GM12864 (cell line): ENCODE results near the gene METRN.

Experiments used
- DNase-seq: peaks from one replicate; pipeline ENCODE4 v3.0.0-alpha.2; 2011; ENCODE audit warnings: low read depth
- H3K4me3 ChIP-seq: 2 replicates; pipeline ENCODE4 v1.5.1; 2011; ENCODE audit warnings: mild to moderate bottlenecking, low read depth, low read length, control low read depth
- TF ChIP-seq, protein P1 (sequence below): IDR thresholded peaks from 2 replicates; pipeline ENCODE4 v1.5.1; 2011; ENCODE audit warnings: low read depth, mild to moderate bottlenecking, moderate library complexity, low read length, control low read depth, inconsistent platforms; ENCODE audit errors: missing control alignments

METRN gene

DNA sequence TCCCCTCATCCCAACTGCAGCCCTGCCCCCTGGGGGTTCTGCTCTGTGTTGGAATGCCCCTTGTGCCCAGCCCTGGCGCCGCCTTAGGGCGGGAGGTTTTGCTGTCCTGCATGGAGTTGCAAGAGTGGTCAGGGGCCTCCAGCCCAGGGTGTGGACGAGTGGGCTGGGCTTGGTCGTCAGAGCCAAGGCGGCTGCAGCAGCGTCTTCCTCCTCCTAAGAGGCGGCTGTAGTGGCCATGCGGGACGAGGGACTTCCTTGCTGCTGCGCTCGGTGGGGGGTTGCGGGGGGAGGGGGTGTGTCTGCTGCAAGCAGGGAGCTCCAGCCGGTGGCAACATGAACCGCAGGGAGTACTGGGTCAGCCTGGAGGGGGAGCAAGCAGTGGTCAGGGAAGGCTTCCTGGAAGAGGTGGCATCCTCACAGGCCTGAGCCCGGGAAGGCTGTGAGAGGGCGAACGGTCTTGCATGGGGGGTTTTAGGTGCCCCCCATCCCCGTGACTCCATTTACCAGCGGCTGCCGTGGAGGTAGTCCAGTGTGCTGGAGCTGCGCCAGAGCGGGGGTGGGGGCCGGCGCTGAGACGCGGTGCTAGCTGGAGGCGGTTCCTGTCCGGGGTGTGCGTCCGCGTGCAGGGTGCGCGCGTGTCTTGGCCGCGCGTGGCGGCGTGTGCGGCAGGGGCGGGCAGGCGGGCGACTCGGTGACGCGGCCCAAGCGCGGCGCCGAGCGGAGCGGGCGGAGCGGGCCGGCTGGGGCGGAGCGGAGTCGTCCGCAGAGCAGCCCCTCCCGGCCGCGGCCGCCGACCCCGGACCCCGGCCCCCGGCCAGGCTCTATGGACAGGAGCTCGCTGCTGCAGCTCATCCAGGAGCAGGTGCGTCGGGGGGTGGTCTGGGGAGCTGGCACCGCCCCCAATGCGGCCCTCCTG, 39.7 kb upstream of the METRN start, which contains the start of gene RHBDL1:
RHBDL1 (plus strand) TSS at position 704 of the 916 bp plus-strand sequence; CDS start at position 824, 120 bp downstream.
- DNase-seq, result no peak
- H3K4me3 ChIP-seq, result no peak within 1 kb of the TSS
- TF ChIP-seq, protein P1, sequence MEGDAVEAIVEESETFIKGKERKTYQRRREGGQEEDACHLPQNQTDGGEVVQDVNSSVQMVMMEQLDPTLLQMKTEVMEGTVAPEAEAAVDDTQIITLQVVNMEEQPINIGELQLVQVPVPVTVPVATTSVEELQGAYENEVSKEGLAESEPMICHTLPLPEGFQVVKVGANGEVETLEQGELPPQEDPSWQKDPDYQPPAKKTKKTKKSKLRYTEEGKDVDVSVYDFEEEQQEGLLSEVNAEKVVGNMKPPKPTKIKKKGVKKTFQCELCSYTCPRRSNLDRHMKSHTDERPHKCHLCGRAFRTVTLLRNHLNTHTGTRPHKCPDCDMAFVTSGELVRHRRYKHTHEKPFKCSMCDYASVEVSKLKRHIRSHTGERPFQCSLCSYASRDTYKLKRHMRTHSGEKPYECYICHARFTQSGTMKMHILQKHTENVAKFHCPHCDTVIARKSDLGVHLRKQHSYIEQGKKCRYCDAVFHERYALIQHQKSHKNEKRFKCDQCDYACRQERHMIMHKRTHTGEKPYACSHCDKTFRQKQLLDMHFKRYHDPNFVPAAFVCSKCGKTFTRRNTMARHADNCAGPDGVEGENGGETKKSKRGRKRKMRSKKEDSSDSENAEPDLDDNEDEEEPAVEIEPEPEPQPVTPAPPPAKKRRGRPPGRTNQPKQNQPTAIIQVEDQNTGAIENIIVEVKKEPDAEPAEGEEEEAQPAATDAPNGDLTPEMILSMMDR, result no peak

DNA sequence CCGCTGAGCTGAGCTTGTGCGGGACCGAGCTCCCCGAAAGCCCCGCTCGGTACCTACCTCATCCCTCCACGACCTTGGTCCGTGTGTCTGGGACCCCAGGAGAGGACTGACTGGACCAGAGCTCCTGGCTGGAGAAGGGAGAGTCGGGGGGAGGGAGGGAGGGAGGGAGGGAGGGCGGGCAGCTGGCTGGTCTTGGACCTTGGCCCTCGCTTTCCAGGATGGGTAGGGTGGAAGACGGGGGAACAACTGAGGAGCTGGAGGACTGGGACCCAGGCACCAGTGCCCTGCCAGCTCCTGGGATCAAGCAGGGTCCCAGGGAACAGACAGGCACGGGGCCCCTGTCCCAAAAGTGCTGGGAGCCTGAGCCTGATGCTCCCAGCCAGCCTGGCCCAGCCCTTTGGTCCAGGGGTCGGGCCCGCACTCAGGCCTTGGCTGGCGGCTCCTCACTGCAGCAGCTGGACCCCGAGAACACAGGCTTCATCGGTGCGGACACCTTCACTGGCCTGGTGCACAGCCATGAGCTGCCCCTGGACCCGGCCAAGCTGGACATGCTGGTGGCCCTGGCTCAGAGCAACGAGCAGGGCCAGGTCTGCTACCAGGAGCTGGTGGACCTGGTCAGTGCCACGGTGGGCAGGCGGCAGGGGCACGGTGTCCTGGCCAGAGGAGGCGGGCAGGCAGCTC, 38.9 kb upstream of the METRN start:
- TF ChIP-seq, protein P1, result no peak

GRCh38 chr16:676565-676902, 38.4 kb upstream of the METRN start:
- H3K4me3 ChIP-seq, result no peak overlapping the region

More for the DNA sequence above, 38.9 kb upstream of the METRN start:
- no peak for DNase-seq
- no peak overlapping the region for H3K4me3 ChIP-seq

DNA sequence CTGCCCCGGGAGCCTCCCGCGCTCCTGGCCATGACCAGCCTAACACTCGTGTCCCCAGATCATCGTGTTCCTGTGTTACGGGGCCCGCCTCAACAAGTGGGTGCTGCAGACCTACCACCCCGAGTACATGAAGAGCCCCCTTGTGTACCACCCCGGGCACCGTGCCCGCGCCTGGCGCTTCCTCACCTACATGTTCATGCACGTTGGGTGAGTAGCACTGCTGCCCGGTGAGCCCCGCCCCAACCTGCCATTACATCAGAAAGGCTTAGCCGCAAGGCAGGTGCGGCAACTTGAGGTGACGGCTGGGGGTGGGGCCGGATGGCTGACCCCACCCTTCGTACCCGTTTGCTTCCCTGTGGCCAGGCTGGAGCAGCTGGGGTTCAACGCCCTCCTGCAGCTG, 38.0 kb upstream of the METRN start:
- no peak for DNase-seq
- H3K4me3 ChIP-seq, result no peak overlapping the region

More at GRCh38 chr16:676565-676902, 38.4 kb upstream of the METRN start:
- TF ChIP-seq, protein P1, result no peak
- no peak for DNase-seq

DNA sequence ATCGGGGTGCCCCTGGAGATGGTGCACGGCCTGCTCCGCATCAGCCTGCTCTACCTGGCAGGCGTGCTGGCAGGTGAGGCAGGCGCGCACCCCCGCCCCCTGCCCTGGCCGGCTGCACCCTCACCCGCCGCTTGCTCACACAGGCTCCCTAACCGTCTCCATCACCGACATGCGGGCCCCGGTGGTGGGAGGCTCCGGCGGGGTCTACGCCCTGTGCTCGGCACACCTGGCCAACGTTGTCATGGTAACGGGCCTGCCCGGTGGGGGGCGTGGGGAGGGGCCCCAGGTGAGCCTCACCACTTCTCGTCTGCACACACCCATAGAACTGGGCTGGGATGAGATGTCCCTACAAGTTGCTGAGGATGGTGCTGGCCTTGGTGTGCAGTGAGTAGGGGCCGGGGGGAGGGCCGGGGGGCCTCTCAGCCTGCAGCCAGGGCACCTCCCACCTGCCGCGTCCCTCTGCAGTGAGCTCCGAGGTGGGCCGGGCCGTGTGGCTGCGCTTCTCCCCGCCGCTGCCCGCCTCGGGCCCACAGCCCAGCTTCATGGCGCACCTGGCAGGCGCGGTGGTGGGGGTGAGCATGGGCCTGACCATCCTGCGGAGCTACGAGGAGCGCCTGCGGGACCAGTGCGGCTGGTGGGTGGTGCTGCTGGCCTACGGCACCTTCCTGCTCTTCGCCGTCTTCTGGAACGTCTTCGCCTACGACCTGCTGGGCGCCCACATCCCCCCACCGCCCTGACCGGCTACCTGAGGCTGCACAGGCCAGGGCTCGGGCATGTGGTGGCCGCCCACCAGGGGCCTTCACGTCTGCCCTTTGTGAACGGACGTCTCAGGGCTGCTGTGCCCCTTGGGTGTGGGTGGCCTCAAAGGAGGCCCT, 37.4 kb upstream of the METRN start:
- no peak overlapping the region for H3K4me3 ChIP-seq
- DNase-seq, result no peak
- TF ChIP-seq, protein P1, result no peak

More for the DNA sequence above, 38.0 kb upstream of the METRN start:
- TF ChIP-seq, protein P1, result no peak

GRCh38 chr16:678209-678857, 36.6 kb upstream of the METRN start:
- DNase-seq, result no peak
- TF ChIP-seq, protein P1, result no peak
- no peak overlapping the region for H3K4me3 ChIP-seq
